Esophagus muscularis mucosa (tissue), 3 donors: ENCODE results near the gene ARL4C.

Source experiments
- CTCF ChIP-seq, 3 experiments: fragments of 200-600 bp in 2 of 3; fragments of 450-650 bp in 1 of 3; sonication (generic) in 2 of 3; IDR thresholded peaks; one replicate each; pipeline ENCODE4 v1.5.1; 2017 to 2019; ENCODE audit warnings: antibody characterized with exemption in 3 of 3, mild to moderate bottlenecking in 2 of 3, moderate library complexity in 1 of 3
- EP300 ChIP-seq: sonication (generic); formaldehyde crosslinking; IDR thresholded peaks from one replicate; pipeline ENCODE4 v1.6.1; 2017; ENCODE audit warnings: antibody characterized with exemption

GRCh38 chr2:234444242-234444730 lies 52.6 kb downstream of the ARL4C start:
- TF ChIP-seq CTCF (IDR thresholded peaks at IDR 0.05), result no peak
- no peak for TF ChIP-seq EP300
